Measurements from ENCODE around the gene SH3PXD2A. TPM values are rescaled to one million over a fixed set of nuclear protein-coding genes. Genes with fewer than 3 reads are reported as not detected.

The SH3PXD2A gene
- total RNA-seq, 2 donors from 2014 or later = 14.6 to 18.2 TPM

DNA sequence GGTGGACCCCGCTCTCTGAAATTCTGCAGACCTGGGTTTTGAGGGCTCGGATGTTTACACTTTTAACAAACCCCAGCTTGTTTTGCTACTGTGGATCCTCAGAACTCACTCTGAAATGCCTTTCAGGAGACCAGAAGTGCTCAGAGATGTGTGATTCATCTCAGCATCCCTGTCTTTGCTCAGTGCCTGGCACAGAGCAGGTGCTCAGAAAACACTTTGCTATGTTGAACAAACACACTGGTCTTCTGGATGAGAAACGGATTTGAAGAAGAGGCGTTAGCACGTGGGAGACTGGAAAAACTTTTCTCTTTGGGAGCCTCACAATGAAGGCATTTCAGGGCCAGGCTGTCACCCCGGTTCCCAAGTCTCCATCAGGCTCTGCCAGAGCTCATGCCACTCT, 53.3 kb downstream of the SH3PXD2A start:
- no peak overlapping the region for H3K27ac ChIP-seq
- no peak for DNase-seq (ENCODE audit: low spot score)
- TF ChIP-seq, protein P1, sequence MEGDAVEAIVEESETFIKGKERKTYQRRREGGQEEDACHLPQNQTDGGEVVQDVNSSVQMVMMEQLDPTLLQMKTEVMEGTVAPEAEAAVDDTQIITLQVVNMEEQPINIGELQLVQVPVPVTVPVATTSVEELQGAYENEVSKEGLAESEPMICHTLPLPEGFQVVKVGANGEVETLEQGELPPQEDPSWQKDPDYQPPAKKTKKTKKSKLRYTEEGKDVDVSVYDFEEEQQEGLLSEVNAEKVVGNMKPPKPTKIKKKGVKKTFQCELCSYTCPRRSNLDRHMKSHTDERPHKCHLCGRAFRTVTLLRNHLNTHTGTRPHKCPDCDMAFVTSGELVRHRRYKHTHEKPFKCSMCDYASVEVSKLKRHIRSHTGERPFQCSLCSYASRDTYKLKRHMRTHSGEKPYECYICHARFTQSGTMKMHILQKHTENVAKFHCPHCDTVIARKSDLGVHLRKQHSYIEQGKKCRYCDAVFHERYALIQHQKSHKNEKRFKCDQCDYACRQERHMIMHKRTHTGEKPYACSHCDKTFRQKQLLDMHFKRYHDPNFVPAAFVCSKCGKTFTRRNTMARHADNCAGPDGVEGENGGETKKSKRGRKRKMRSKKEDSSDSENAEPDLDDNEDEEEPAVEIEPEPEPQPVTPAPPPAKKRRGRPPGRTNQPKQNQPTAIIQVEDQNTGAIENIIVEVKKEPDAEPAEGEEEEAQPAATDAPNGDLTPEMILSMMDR (IDR thresholded peaks at IDR 0.05) = no peak
- no peaks in the 10 kb centered on the region for H3K4me1 ChIP-seq
- no peaks in the 10 kb centered on the region for H3K27me3 ChIP-seq
- peaks cover 4% of the 10 kb centered on the region for H3K36me3 ChIP-seq
- H3K4me3 ChIP-seq = no peak overlapping the region
- no peaks in the 10 kb centered on the region for H3K9me3 ChIP-seq

DNA sequence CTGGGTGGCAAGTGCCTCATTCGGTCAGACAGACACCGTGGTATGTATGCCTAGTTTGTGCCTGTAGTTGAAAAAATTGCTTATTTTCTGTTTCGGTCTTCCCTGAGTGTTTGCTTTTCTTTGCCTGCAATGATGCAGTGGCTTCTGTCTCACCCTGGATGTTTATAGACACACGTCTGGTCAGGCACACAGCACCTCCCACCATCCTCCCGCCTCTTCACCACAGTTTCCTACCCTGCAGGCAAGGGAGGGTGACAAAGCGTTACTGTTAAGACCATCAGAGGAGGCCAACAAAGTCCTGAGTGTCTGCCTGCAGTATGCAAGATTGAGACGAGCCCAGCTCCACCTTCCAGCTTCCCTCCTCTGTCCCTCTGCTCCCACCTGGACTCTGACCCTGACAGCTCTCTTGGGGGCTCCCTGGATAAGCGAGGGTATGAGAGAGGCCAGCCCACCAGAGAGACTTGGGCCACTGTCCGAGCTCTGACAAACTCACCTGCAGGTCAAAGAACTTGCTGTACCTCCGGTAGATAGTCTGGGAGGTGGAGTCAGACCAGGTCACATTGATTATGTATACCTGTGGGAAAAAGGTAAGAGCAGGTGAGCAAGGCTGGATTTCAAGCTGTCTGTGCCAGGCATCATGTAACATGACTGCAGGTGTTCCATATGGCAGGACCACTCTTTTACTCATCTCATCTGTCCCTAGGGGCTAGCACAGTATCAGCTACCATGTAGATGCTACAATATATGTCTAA, 54.4 kb downstream of the SH3PXD2A start:
- Histone ChIP-seq H3K27me3 (no peaks in the 10 kb centered on the region), H3K36me3 (peaks cover 4% of the 10 kb centered on the region), H3K4me3 (no peak overlapping the region), H3K9me3 (no peaks in the 10 kb centered on the region), H3K27ac (no peak overlapping the region), H3K4me1 (no peaks in the 10 kb centered on the region)
- no peak for DNase-seq (ENCODE audit: low spot score)
- TF ChIP-seq, protein P1 (IDR thresholded peaks at IDR 0.05) = no peak

DNA sequence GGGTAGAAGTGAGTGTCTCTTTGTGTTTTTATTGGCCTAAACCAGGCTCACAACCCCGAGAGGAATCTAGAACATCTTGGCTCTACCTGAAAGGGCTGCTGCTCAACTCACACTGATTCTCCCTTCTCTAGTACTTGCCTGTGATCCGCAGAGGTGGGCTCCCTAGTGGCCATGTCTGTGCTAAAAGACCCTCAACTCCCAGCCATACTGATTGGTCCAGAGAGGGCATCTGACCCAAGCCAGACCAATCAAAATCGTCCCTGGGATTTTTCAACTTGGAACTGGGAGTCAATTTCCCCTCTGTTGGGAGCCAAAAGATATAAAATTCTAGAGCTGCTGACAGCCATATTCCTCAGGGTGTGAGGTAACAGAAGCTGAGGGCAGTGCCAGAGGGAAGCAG, 55.3 kb downstream of the SH3PXD2A start:
- peaks cover 0 to under 1% of the 10 kb centered on the region in 2 donors for H3K4me1 ChIP-seq
- H3K9me3 ChIP-seq = no peaks in the 10 kb centered on the region
- no peak overlapping the region for H3K4me3 ChIP-seq
- no peaks in the 10 kb centered on the region for H3K27me3 ChIP-seq
- no peak overlapping the region for H3K27ac ChIP-seq
- peaks cover 4% of the 10 kb centered on the region for H3K36me3 ChIP-seq
- no peak for DNase-seq (ENCODE audit: low spot score)
- TF ChIP-seq, protein P1 (IDR thresholded peaks at IDR 0.05) = no peak

DNA sequence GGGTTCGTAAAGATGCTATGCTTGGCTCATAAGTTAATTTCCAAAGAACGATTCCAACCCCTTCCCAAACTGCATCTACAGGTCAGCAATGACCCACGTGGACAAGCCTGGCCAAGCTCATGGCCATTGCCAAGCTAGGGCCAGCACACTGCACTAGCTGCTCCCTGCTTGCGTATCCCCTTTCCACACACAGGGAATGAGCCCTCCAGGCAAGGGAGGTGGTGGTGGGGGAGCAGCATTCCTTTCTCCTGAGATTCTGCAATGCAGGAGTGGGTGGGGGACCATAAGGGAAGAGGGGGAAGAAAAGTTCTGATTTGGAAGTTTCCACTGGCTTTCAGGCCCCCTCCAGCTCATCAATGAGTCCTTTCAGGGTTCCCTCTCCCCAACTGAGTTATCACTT, 56.0 kb downstream of the SH3PXD2A start:
- H3K4me3 ChIP-seq = no peak overlapping the region
- no peaks in the 10 kb centered on the region for H3K9me3 ChIP-seq
- peaks cover 4% of the 10 kb centered on the region for H3K36me3 ChIP-seq
- H3K4me1 ChIP-seq = peaks cover 0 to 8% of the 10 kb centered on the region in 2 donors
- H3K27me3 ChIP-seq = no peaks in the 10 kb centered on the region
- DNase-seq (ENCODE audit: low spot score) = no peak
- no peak overlapping the region for H3K27ac ChIP-seq
- TF ChIP-seq, protein P1 (IDR thresholded peaks at IDR 0.05) = no peak

DNA sequence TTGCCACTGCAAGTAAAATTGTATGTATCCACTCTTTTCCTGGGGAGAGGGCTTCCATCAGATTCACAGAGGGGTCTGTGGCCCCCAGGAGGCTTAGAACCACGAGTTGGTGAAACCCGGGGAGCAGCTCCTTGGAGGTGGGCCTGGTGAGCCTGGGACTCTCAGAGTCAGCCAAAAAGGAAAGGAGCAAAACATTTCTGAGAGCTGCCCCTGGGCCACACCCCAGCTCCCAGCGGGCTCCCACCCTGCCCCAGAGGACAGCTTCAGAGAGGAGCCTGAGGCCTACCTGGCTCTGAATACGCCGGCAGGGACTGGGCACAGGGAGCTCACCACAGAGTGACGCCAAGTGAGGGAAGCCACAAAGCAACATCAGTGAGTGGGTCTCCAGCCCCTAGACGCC, 56.9 kb downstream of the SH3PXD2A start:
- no peak overlapping the region for H3K27ac ChIP-seq
- no peak for DNase-seq (ENCODE audit: low spot score)
- no peaks in the 10 kb centered on the region for H3K27me3 ChIP-seq

More for the DNA sequence above, 56.9 kb downstream of the SH3PXD2A start:
- no peaks in the 10 kb centered on the region for H3K9me3 ChIP-seq
- TF ChIP-seq, protein P1 (IDR thresholded peaks at IDR 0.05) = no peak
- no peak overlapping the region for H3K4me3 ChIP-seq
- H3K4me1 ChIP-seq = peaks cover 0 to 13% of the 10 kb centered on the region in 2 donors
- peaks cover 4% of the 10 kb centered on the region for H3K36me3 ChIP-seq

All from right atrium auricular region (tissue), 2 donors.